Astrocyte (in vitro differentiated cells and primary cell): ENCODE measurements around the gene ZNF827. TPM values are rescaled to one million over a fixed set of nuclear protein-coding genes. Genes with fewer than 3 reads are reported as not detected.
A peak's percentile ranks its signal among the peaks of the same experiment; 100 is the strongest.

Source experiments
- DNase-seq: peaks from one replicate; pipeline ENCODE4 v3.0.0-alpha.2; 2010; ENCODE audit warnings: low read depth
- FAIRE-seq: peaks from 2 replicates; lab custom pipeline; 2011; peaks lifted over from hg19 to GRCh38; lab: Jason Lieb, UNC
- H2AFZ ChIP-seq: 2 replicates; pipeline ENCODE4 v1.6.0; 2012; ENCODE audit warnings: low read depth, low read length, inconsistent platforms
- H3K27ac ChIP-seq: 2 replicates; pipeline ENCODE4 v1.5.1; 2011; ENCODE audit warnings: low read depth, low read length, inconsistent platforms
- H3K27me3 ChIP-seq: 2 replicates; pipeline ENCODE4 v1.6.0; 2011; ENCODE audit warnings: low read length, inconsistent platforms; ENCODE audit not compliant: insufficient read depth
- H3K36me3 ChIP-seq: 2 replicates; pipeline ENCODE4 v1.5.1; 2011; ENCODE audit warnings: low read length, inconsistent platforms; ENCODE audit not compliant: insufficient read depth
- H3K4me1 ChIP-seq: 2 replicates; pipeline ENCODE4 v1.5.1; 2011; ENCODE audit warnings: low read length, inconsistent platforms; ENCODE audit not compliant: insufficient read depth
- H3K4me2 ChIP-seq: 2 replicates; pipeline ENCODE4 v1.6.0; 2012; ENCODE audit warnings: low read length, inconsistent platforms
- H3K4me3 ChIP-seq: 2 replicates; pipeline ENCODE4 v1.5.1; 2011; ENCODE audit warnings: low read depth, mild to moderate bottlenecking, low read length, inconsistent platforms; ENCODE audit not compliant: insufficient read depth
- H3K79me2 ChIP-seq: 2 replicates; pipeline ENCODE4 v1.6.0; 2012; ENCODE audit warnings: mild to moderate bottlenecking, low read length, inconsistent platforms; ENCODE audit not compliant: insufficient read depth
- H3K9ac ChIP-seq: 2 replicates; pipeline ENCODE4 v1.6.0; 2012; ENCODE audit warnings: mild to moderate bottlenecking, low read length, inconsistent platforms
- H3K9me3 ChIP-seq: 2 replicates; pipeline ENCODE4 v1.5.1; 2012; ENCODE audit warnings: low read depth, mild to moderate bottlenecking, low read length, inconsistent platforms; ENCODE audit not compliant: insufficient read depth
- H4K20me1 ChIP-seq: 2 replicates; pipeline ENCODE4 v1.6.0; 2012; ENCODE audit warnings: low read length, inconsistent platforms; ENCODE audit not compliant: insufficient read depth
- H3K27ac Mint-ChIP-seq: one replicate; pipeline ENCODE4 v1.8.0; 2021; ENCODE audit warnings: mild to moderate bottlenecking, mixed read lengths; ENCODE audit not compliant: unreplicated experiment
- H3K27me3 Mint-ChIP-seq: one replicate; pipeline ENCODE4 v1.8.0; 2021; ENCODE audit warnings: low read depth, mixed read lengths; ENCODE audit not compliant: unreplicated experiment
- H3K36me3 Mint-ChIP-seq: one replicate; pipeline ENCODE4 v1.8.0; 2021; ENCODE audit warnings: low read depth, mixed read lengths; ENCODE audit not compliant: unreplicated experiment
- H3K4me1 Mint-ChIP-seq: one replicate; pipeline ENCODE4 v1.8.0; 2021; ENCODE audit warnings: low read depth, mixed read lengths; ENCODE audit not compliant: unreplicated experiment
- H3K4me3 Mint-ChIP-seq: one replicate; pipeline ENCODE4 v1.8.0; 2021; ENCODE audit warnings: mild to moderate bottlenecking, moderate library complexity, mixed read lengths; ENCODE audit not compliant: unreplicated experiment
- H3K9me3 Mint-ChIP-seq: one replicate; pipeline ENCODE4 v1.8.0; 2021; ENCODE audit warnings: mild to moderate bottlenecking, mixed read lengths; ENCODE audit not compliant: unreplicated experiment
- CTCF ChIP-seq: IDR thresholded peaks from 2 replicates; pipeline ENCODE4 v1.5.1; 2011; ENCODE audit warnings: low read depth, mild to moderate bottlenecking, inconsistent platforms, low read length, moderate library complexity; ENCODE audit not compliant: insufficient read depth
- EZH2 ChIP-seq: IDR thresholded peaks from 2 replicates; pipeline ENCODE4 v1.6.1; 2012; ENCODE audit warnings: mild to moderate bottlenecking, low read length, inconsistent platforms; ENCODE audit not compliant: insufficient read depth
- total RNA-seq: library from RNA; stranded (reverse); gene quantifications from 2 replicates; pipeline ENCODE4 v1.2.1, GENCODE V29; 2021

ZNF827 gene
- total RNA-seq, 1 donor from 2014 or later = 39.7 TPM

DNA sequence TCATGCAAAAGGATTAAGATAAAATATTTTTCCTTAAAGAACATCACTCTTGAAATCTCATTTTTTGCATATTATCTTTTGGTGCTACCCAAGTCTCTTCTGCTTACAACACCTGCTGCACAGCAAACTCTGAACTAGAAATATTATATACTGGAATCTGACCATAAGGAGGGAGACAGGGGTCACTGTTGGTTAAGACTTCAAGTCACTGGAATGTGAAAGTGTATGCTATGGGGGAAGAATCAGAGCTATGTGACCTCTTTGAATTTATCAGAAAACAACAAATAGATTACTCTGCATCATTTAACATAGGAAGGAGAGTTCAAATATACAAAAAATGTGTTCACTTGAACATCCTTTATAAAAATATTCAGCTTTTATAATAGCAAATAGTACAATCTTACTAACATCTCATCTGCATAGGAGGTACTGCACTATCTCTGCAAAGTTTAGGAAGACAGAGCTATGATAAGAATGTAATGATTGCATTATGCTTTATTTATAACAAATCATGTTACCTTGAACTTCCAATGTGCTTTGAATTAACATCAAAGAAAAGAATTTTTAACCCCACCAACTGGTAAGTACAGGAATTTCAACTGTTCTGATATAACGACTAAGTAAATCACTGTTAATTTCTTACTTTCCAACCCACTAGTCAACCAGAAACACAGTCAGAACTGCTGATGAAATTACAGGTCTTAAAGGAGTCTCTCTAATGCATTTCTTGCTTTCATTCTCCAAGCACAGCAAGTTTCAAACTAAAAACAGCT, 69.8 kb downstream of the ZNF827 start:
- Histone ChIP-seq H2AFZ (no peak overlapping the region), H3K9me3 (no peaks in the 10 kb centered on the region), H4K20me1 (peaks cover 42% of the 10 kb centered on the region), H3K9ac (no peak overlapping the region), H3K36me3 (no peaks in the 10 kb centered on the region), H3K79me2 (peaks cover 7% of the 10 kb centered on the region), H3K27ac (no peak overlapping the region), H3K4me3 (no peak overlapping the region), H3K4me1 (no peaks in the 10 kb centered on the region), H3K4me2 (no peak overlapping the region), H3K27me3 (no peaks in the 10 kb centered on the region)
- FAIRE-seq = no peak
- Mint-ChIP-seq H3K27ac (no peak overlapping the region), H3K4me1 (peaks cover 52% of the 10 kb centered on the region), H3K4me3 (no peak overlapping the region), H3K27me3 (no peaks in the 10 kb centered on the region), H3K36me3 (peaks cover 4% of the 10 kb centered on the region), H3K9me3 (no peaks in the 10 kb centered on the region)
- no peak for DNase-seq
- no peak for TF ChIP-seq EZH2
- peak; percentile 12 for TF ChIP-seq CTCF

DNA sequence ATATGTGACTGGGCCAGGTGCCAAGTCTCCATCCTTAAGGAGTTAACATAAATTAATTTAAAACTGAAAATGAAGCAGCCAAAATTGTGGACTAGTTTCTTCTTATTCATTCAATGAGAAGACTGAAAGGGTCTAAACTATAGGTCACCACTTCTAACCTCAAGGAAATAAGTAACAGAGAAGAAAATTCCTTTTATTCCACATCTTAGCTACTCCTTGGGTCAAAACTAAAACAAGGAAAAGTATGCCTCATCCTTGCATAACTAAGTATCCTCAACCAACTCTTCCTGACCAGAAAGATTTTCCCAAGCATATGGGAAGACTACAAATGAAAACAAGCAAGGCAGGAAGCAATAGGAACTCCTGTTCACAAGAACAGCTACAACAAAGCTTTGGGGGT, 71.2 kb downstream of the ZNF827 start:
- Mint-ChIP-seq H3K27ac (no peak overlapping the region), H3K4me3 (no peak overlapping the region), H3K27me3 (no peaks in the 10 kb centered on the region), H3K9me3 (no peaks in the 10 kb centered on the region), H3K36me3 (peaks cover 4% of the 10 kb centered on the region), H3K4me1 (peaks cover 44% of the 10 kb centered on the region)
- DNase-seq (no peak), FAIRE-seq (no peak)
- no peak overlapping the region for H3K27ac ChIP-seq
- no peak overlapping the region for H2AFZ ChIP-seq
- H4K20me1 ChIP-seq = peaks cover 36% of the 10 kb centered on the region
- H3K4me1 ChIP-seq = no peaks in the 10 kb centered on the region
- H3K36me3 ChIP-seq = no peaks in the 10 kb centered on the region
- H3K27me3 ChIP-seq = no peaks in the 10 kb centered on the region
- no peak overlapping the region for H3K4me3 ChIP-seq
- TF ChIP-seq EZH2 = no peak
- TF ChIP-seq CTCF = no peak
- no peak overlapping the region for H3K9ac ChIP-seq
- H3K79me2 ChIP-seq = peaks cover 15% of the 10 kb centered on the region
- H3K9me3 ChIP-seq = no peaks in the 10 kb centered on the region
- no peak overlapping the region for H3K4me2 ChIP-seq

DNA sequence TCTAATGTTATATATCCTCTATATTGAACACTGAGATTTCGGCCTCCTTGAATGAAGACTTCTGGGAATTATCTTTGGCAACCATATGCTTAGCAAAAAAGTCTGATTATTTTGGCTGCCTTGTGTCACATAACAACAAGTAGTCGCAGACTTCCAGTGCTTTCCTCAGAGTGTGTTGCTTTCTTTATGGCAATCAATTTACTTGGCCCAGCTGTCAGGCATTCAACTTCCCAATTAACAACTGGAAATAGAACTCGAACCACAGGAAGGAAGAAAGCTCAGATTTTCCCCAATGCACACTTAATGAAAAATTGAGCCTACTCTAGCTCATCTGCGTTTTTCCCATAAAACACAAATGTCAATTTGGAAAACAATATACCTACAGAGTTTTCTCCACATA, 71.6 kb downstream of the ZNF827 start:
- Histone ChIP-seq H3K9ac (no peak overlapping the region), H3K4me2 (no peak overlapping the region), H3K27me3 (no peaks in the 10 kb centered on the region), H4K20me1 (peaks cover 35% of the 10 kb centered on the region), H3K36me3 (no peaks in the 10 kb centered on the region), H2AFZ (no peak overlapping the region), H3K79me2 (peaks cover 17% of the 10 kb centered on the region), H3K4me3 (no peak overlapping the region), H3K9me3 (no peaks in the 10 kb centered on the region), H3K4me1 (no peaks in the 10 kb centered on the region), H3K27ac (no peak overlapping the region)
- peaks cover 4% of the 10 kb centered on the region for H3K36me3 Mint-ChIP-seq
- H3K27me3 Mint-ChIP-seq = no peaks in the 10 kb centered on the region
- FAIRE-seq (no peak), DNase-seq (no peak)
- no peaks in the 10 kb centered on the region for H3K9me3 Mint-ChIP-seq
- H3K4me1 Mint-ChIP-seq = peaks cover 44% of the 10 kb centered on the region
- TF ChIP-seq CTCF (no peak), EZH2 (no peak)
- H3K27ac Mint-ChIP-seq = no peak overlapping the region
- H3K4me3 Mint-ChIP-seq = no peak overlapping the region
